Naive thymus-derived CD4-positive, alpha-beta T cell (primary cell): Measurements from ENCODE around the gene ANGPT4. TPM values are rescaled to one million over a fixed set of nuclear protein-coding genes. Genes with fewer than 3 reads are reported as not detected.

Experiments
- ATAC-seq: fragments of 150-1000 bp; cut with Tn5 transposase; 2 replicates; pipeline ENCODE4 v1.10.0; 2021; ENCODE audit warnings: mild to moderate bottlenecking, moderate library complexity
- CTCF ChIA-PET: fragments of 350-600 bp; sonication (Branson Sonifier 250); formaldehyde crosslinking; loops from one replicate; lab custom pipeline; 2021; ENCODE audit warnings: antibody characterized with exemption; lab: Charles Lee
- POLR2A ChIA-PET: fragments of 350-600 bp; sonication (Branson Sonifier 250); formaldehyde crosslinking; loops from one replicate; lab custom pipeline; 2021; ENCODE audit warnings: antibody characterized with exemption, inconsistent platforms; lab: Charles Lee
- DNase-seq, 9 donors: peaks; one replicate each; pipeline versions ENCODE4 v3.0.0 to v3.0.0-alpha.2; 2020 to 2022; ENCODE audit warnings: mixed read lengths in 1 of 9
- H3K27ac ChIP-seq: one replicate; pipeline ENCODE4 v1.7.0; 2013; ENCODE audit warnings: mild to moderate bottlenecking, low read depth, low read length, moderate library complexity
- H3K27me3 ChIP-seq, 2 donors: one replicate each; pipeline ENCODE4 v1.7.0; 2013; ENCODE audit warnings: low read length in 2 of 2, mild to moderate bottlenecking in 2 of 2, moderate library complexity in 2 of 2; ENCODE audit not compliant: control insufficient read depth in 2 of 2, insufficient read depth in 2 of 2
- H3K36me3 ChIP-seq, 3 experiments: 1 replicate in 2 of 3; 2 replicates in 1 of 3; pipeline ENCODE4 v1.7.0; 2013; ENCODE audit warnings: low read length in 3 of 3, mild to moderate bottlenecking in 3 of 3, moderate library complexity in 1 of 3; ENCODE audit not compliant: insufficient read depth in 3 of 3, control insufficient read depth in 2 of 3
- H3K4me1 ChIP-seq, 2 donors: one replicate each; pipeline ENCODE4 v1.7.0; 2013; ENCODE audit warnings: low read length in 2 of 2, mild to moderate bottlenecking in 2 of 2, moderate library complexity in 1 of 2; ENCODE audit not compliant: control insufficient read depth in 2 of 2, insufficient read depth in 2 of 2
- H3K4me3 ChIP-seq: 2 replicates; pipeline ENCODE4 v1.7.0; 2013; ENCODE audit warnings: mild to moderate bottlenecking, low read length
- H3K9me3 ChIP-seq, 3 experiments: 1 replicate in 2 of 3; 2 replicates in 1 of 3; pipeline ENCODE4 v1.7.0; 2013; ENCODE audit warnings: low read length in 3 of 3; ENCODE audit not compliant: control insufficient read depth in 2 of 3
- H3K27ac Mint-ChIP-seq, 9 donors: one replicate each; pipeline ENCODE4 v1.8.0; 2020 to 2022; ENCODE audit warnings: mixed read lengths in 9 of 9, mild to moderate bottlenecking in 8 of 9, moderate library complexity in 5 of 9, inconsistent platforms in 2 of 9
- H3K27me3 Mint-ChIP-seq, 5 donors: one replicate each; pipeline ENCODE4 v1.8.0; 2021 to 2022; ENCODE audit warnings: mixed read lengths in 5 of 5, mild to moderate bottlenecking in 1 of 5
- H3K36me3 Mint-ChIP-seq, 5 donors: one replicate each; pipeline ENCODE4 v1.8.0; 2020 to 2022; ENCODE audit warnings: mixed read lengths in 5 of 5, mild to moderate bottlenecking in 3 of 5, inconsistent platforms in 1 of 5
- H3K4me1 Mint-ChIP-seq, 7 donors: one replicate each; pipeline ENCODE4 v1.8.0; 2020 to 2022; ENCODE audit warnings: mixed read lengths in 7 of 7, mild to moderate bottlenecking in 3 of 7, inconsistent platforms in 1 of 7
- H3K4me3 Mint-ChIP-seq, 10 donors: one replicate each; pipeline ENCODE4 v1.8.0; 2020 to 2022; ENCODE audit warnings: mild to moderate bottlenecking in 10 of 10, mixed read lengths in 10 of 10, moderate library complexity in 6 of 10, inconsistent platforms in 2 of 10
- H3K9me3 Mint-ChIP-seq, 11 donors: one replicate each; pipeline ENCODE4 v1.8.0; 2020 to 2022; ENCODE audit warnings: mixed read lengths in 11 of 11, mild to moderate bottlenecking in 4 of 11, inconsistent platforms in 1 of 11, moderate library complexity in 1 of 11
- intact Hi-C, 2 donors: fragments of 100-400 bp; cut with micrococcal nuclease; formaldehyde crosslinking; loops; one replicate each; pipeline ENCODE4 v1.15.1; 2023
- polyA plus RNA-seq, 2 donors: library from polyadenylated mRNA; unstranded; fragments of 300-500 nt; fragmentation: Illumina TruSeq; gene quantifications; one replicate each; pipeline ENCODE4 v1.2.3, GENCODE V29; 2021
- total RNA-seq, 6 experiments: library from RNA in 5 of 6; stranded (reverse) in 5 of 6; gene quantifications; 1 replicate in 5 of 6; 2 replicates in 1 of 6; pipeline ENCODE4 v1.2.3 and lab custom pipeline; 2021 to 2026

ANGPT4 gene
- total and polyA plus RNA-seq, 7 experiments from 2014 or later, result not detected

DNA sequence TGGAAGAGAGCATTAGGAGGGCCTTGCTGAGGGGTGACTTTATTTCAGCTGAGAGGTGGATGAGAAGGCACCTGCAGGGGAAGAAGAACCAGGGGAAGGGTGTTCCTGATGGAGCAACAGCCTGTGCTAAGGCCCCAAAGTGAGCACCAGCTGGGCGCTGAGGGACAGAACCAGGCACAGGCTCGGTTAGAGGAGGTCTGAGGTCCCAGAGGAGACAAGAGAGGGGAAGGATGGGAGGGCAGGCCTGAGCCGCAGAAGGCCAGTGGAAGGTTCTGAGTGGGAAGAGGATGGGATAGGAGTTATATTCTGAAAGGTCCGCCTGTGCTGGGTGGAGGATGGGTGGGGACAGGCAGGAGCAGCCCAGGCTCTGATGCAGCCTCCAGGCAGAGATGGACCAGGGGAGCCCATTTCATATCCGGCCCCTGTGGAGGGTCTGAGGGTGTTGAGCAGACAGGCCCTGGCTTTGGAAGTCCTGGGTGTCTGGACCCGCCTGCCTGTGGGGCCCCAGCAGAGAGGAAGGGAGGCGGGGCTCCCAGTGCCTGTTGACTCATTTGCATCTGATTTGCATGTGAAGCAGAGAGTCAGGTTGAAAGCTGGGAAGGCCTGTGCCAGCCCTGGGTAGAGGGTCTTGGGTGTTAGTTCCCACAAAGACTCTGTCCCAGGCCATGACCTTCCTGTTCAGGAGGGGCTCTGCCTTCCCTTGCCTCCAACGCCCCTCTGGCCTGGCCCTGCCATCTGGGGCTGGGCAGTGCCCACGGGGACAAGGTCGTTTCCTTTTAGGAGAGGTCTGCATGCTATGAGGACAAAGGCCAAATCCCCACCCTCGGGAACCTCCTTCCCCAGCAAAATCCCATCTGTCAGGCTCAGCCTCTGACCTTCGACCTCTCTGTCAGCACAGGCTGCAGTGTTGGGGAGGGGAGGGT, 93.2 kb downstream of the ANGPT4 start:
- DNase-seq (no peak), ATAC-seq (no peak)
- Mint-ChIP-seq H3K9me3 (no peaks in the 10 kb centered on the region), H3K36me3 (no peaks in the 10 kb centered on the region), H3K27me3 (peaks cover 0 to 3% (median 0%) of the 10 kb centered on the region in 5 donors), H3K4me3 (no peak overlapping the region), H3K4me1 (peaks cover 5 to 13% (median 7%) of the 10 kb centered on the region in 7 donors), H3K27ac (no peak overlapping the region)
- H3K36me3 ChIP-seq, result no peaks in the 10 kb centered on the region
- CTCF ChIA-PET, result no interaction called here
- no peaks in the 10 kb centered on the region for H3K27me3 ChIP-seq
- no peak overlapping the region for H3K4me3 ChIP-seq
- no peaks in the 10 kb centered on the region for H3K9me3 ChIP-seq
- POLR2A ChIA-PET, result interaction anchor here (1.0 kb wide), 1 partner anchor 9 kb away, joined by 3 read pairs; no protein-coding TSS in a partner anchor
- no peak overlapping the region for H3K27ac ChIP-seq
- H3K4me1 ChIP-seq, result no peaks in the 10 kb centered on the region
- intact Hi-C loops, result no loop called here

DNA sequence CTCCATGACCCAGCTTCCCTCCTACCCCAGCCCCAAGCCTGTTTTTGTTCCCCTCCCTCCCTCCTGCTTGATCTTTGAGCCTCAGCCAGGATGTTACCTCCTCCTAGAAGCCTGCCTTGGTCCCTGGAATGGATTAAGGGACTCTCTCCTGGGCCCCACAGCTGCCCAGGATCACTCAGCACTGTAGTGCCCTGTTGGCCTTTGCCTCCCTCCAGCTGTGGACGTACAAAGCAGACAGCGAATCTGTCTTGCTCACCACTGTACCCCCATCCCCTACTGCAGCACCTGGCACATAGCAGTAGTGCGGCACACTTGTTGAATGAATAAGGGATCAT, 94.4 kb downstream of the ANGPT4 start:
- Histone ChIP-seq H3K36me3 (no peaks in the 10 kb centered on the region), H3K4me1 (no peaks in the 10 kb centered on the region), H3K4me3 (no peak overlapping the region), H3K27me3 (no peaks in the 10 kb centered on the region), H3K27ac (no peak overlapping the region), H3K9me3 (no peaks in the 10 kb centered on the region)
- Mint-ChIP-seq H3K4me3 (no peak overlapping the region), H3K36me3 (no peaks in the 10 kb centered on the region), H3K27ac (peak overlapping the region in 1 of 9 donors; percentile 72), H3K4me1 (peaks cover 5 to 13% (median 7%) of the 10 kb centered on the region in 7 donors), H3K9me3 (no peaks in the 10 kb centered on the region), H3K27me3 (peaks cover 0 to 3% (median 0%) of the 10 kb centered on the region in 5 donors)
- no peak for ATAC-seq
- no peak for DNase-seq
- ChIA-PET POLR2A (interaction anchor here (1.0 kb wide), 1 partner anchor 10 kb away, joined by 3 read pairs; no protein-coding TSS in a partner anchor), CTCF (interaction anchor here (1.2 kb wide), 1 partner anchor 134 kb away, joined by 4 read pairs; no protein-coding TSS in a partner anchor)
- intact Hi-C loops, result no loop called here

DNA sequence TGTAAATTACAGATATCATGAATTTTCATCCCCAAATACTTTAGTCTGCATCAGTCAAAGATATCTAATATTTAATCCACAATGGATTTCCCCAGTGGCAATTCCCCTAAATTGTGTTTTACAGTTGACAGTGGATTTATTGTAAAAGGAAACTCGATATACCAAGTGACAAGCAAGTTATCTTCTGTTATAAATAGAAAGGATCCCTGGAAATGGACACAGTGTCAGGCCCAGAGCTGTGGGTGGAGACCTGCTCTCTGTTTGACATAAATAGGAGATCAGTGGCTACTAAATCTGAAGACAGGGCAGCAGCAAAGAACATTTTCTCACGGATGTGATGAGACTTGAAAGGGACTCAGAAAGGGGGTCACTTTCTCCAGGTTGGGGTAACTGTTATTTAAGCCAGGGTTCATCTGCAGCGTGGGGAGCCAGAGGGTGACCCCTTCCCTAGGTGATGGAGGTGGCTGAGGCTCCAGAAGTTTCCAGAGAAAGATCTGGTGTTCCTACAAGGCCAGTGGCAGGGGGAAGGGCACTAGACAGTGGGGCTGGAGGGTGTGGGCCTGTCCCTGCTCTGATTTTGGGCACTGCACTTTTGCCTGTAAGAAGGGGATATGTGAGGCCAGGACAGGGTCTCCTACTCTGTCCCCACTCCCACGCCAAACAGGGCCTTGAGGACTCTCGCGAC, 94.9 kb downstream of the ANGPT4 start:
- Histone ChIP-seq H3K27ac (no peak overlapping the region), H3K4me3 (no peak overlapping the region), H3K27me3 (no peaks in the 10 kb centered on the region), H3K9me3 (no peaks in the 10 kb centered on the region), H3K4me1 (no peaks in the 10 kb centered on the region), H3K36me3 (no peaks in the 10 kb centered on the region)
- ATAC-seq (no peak), DNase-seq (no peak)
- Mint-ChIP-seq H3K4me3 (no peak overlapping the region), H3K27me3 (peaks cover 0 to 3% (median 1%) of the 10 kb centered on the region in 5 donors), H3K27ac (peak overlapping the region in 1 of 9 donors; percentile 72), H3K4me1 (peaks cover 5 to 13% (median 8%) of the 10 kb centered on the region in 7 donors), H3K36me3 (no peaks in the 10 kb centered on the region), H3K9me3 (no peaks in the 10 kb centered on the region)
- POLR2A ChIA-PET, result no interaction called here
- CTCF ChIA-PET, result interaction anchor here (1.2 kb wide), 1 partner anchor 134 kb away, joined by 4 read pairs; no protein-coding TSS in a partner anchor
- intact Hi-C loops, result no loop called here

DNA sequence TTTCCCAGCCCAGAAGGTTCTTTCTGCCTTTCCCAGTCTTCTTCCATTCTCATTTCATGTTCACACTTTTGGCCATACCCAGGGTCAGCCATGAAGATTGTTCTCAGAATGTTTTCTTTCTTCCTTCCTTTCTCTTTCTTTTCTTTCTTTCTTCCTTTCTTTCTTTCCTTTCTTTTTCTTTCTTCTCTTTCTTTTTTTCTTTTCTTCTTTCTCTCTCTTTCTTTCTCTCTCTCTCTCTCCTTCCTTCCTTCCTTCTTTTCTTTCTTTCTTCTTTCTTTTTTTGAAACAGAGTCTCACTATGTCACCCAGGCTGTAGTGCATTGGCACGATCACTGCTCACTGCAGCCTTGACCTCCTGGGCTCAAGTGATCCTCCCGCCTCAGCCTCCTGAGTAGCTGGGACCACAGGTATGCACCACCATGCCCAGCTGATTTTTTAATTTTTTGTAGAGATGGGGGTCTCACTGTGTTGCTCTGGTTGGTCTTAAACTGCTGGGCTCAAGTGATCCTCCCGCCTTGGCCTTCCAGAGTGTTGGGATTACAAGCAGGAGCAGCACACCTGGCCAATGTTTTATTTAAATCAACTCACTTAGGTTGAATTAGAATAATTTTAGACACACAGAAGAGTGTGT, 95.7 kb downstream of the ANGPT4 start:
- Mint-ChIP-seq H3K27ac (peak overlapping the region in 7 of 9 donors; percentile 32 to 91 (median 69)), H3K4me3 (no peak overlapping the region), H3K9me3 (peaks cover 0 to 3% (median 0%) of the 10 kb centered on the region in 11 donors), H3K27me3 (peaks cover 0 to 7% (median 6%) of the 10 kb centered on the region in 5 donors), H3K36me3 (no peaks in the 10 kb centered on the region), H3K4me1 (peaks cover 5 to 13% (median 9%) of the 10 kb centered on the region in 7 donors)
- ChIA-PET POLR2A (no interaction called here), CTCF (interaction anchor here (8.3 kb wide), 1 partner anchor 136 kb away, joined by 132 read pairs; no protein-coding TSS in a partner anchor)
- Histone ChIP-seq H3K36me3 (no peaks in the 10 kb centered on the region), H3K27me3 (no peaks in the 10 kb centered on the region), H3K4me3 (no peak overlapping the region), H3K27ac (no peak overlapping the region), H3K4me1 (no peaks in the 10 kb centered on the region), H3K9me3 (no peaks in the 10 kb centered on the region)
- intact Hi-C loops, result no loop called here
- ATAC-seq, result no peak
- no peak for DNase-seq

Other genes starting within 250 kb of the ANGPT4 start
- gene SCRT2, start 240.5 kb downstream of the ANGPT4 start, total RNA-seq, result not detected
- not detected for gene SCRT2, start 240.5 kb downstream of the ANGPT4 start, polyA plus RNA-seq
- not detected for gene SLC52A3, start 147.8 kb downstream of the ANGPT4 start, total RNA-seq
- not detected for gene SLC52A3, start 147.8 kb downstream of the ANGPT4 start, polyA plus RNA-seq
- gene FAM110A, start 82.6 kb downstream of the ANGPT4 start, total RNA-seq, result 10 to 100 TPM; 10.9 to 47.4 (median 23.7) TPM
- 10 to 100 TPM in 1 of 2 donors, 1 to 10 TPM in 1; 6.6 to 11.9 TPM for gene FAM110A, start 82.6 kb downstream of the ANGPT4 start, polyA plus RNA-seq
- gene RSPO4, start 86.0 kb upstream of the ANGPT4 start, total RNA-seq, result under 1 TPM in 4 of 5 experiments, not detected in 1; 0.19 to 0.40 (median 0.23) TPM
- gene RSPO4, start 86.0 kb upstream of the ANGPT4 start, polyA plus RNA-seq, result not detected
- 100 to 1,000 TPM in 4 of 5 experiments, 10 to 100 TPM in 1; 88.7 to 157 (median 114) TPM for gene PSMF1, start 202.3 kb upstream of the ANGPT4 start, total RNA-seq
- gene PSMF1, start 202.3 kb upstream of the ANGPT4 start, polyA plus RNA-seq, result 100 to 1,000 TPM; 127 to 140 TPM